Measurements from ENCODE around the gene GLIPR1.
"Not testable (repeated sequence)": the region's sequence is repeated elsewhere in the genome, so short reads cannot be mapped to it uniquely, and the experiment has no call there.

The GLIPR1 gene

GRCh38 chr12:75480469-75480949 lies at the start of gene GLIPR1:
Gene GLIPR1 (plus strand): TSS chr12:75480755. CDS start chr12:75480881, 126 bp downstream.
- Histone ChIP-seq H3K4me1 (ENCODE audit: control insufficient read depth, insufficient read depth, low read length) (peaks cover 31% of the 10 kb centered on the region), H3K4me3 (ENCODE audit: low read depth, low read length) (peak within 1 kb of the TSS; percentile 36; the same call in 1 of the 2 replicates), H3K9ac (ENCODE audit: low read length) (peak within 1 kb of the TSS; percentile 61)

GRCh38 chr12:75432924-75433323 lies 47.6 kb upstream of the GLIPR1 start:
- Histone ChIP-seq H3K36me3 (ENCODE audit: control insufficient read depth, insufficient read depth, low read length) (no peaks in the 10 kb centered on the region), H3K27me3 (ENCODE audit: control insufficient read depth, insufficient read depth, low read length) (no peaks in the 10 kb centered on the region), H3K27ac (ENCODE audit: low read depth, low read length) (no peak overlapping the region), H3K9me3 (ENCODE audit: control insufficient read depth, insufficient read depth, low read depth, low read length) (peaks cover 43% of the 10 kb centered on the region), H3K9ac (ENCODE audit: low read length) (no peak overlapping the region), H3K4me3 (ENCODE audit: low read depth, low read length) (no peak overlapping the region), H3K4me1 (ENCODE audit: control insufficient read depth, insufficient read depth, low read length) (no peaks in the 10 kb centered on the region)

More at GRCh38 chr12:75480469-75480949, at the start of gene GLIPR1:
- H3K36me3 ChIP-seq (ENCODE audit: control insufficient read depth, insufficient read depth, low read length) = no peaks in the 10 kb centered on the region
- H3K27me3 ChIP-seq (ENCODE audit: control insufficient read depth, insufficient read depth, low read length) = no peaks in the 10 kb centered on the region
- H3K27ac ChIP-seq (ENCODE audit: low read depth, low read length) = peak within 1 kb of the TSS; percentile 51; the same call in 1 of the 2 replicates
- H3K9me3 ChIP-seq (ENCODE audit: control insufficient read depth, insufficient read depth, low read depth, low read length) = no peaks in the 10 kb centered on the region

DNA sequence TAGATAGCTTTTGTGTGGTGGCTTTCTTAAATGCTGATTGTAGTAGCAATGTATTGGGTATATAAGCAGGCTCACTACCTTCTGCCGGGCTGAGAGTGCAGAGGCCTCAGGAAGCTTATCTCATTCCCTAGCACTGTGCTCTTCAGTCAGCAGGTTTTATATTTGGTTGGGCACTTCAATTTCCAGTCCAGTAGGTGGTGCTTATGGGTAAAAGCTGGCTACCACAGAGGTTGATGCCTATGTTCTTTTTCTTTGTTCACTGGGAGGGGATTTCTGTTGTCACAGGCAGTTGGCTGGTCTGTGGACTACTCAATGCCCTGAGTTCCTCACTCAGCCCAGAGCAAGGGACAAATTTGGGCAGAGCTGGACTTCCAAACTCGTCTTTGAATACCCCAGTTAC lies 43.0 kb upstream of the GLIPR1 start:
- Histone ChIP-seq H3K27me3 (ENCODE audit: control insufficient read depth, insufficient read depth, low read length) (no peaks in the 10 kb centered on the region), H3K36me3 (ENCODE audit: control insufficient read depth, insufficient read depth, low read length) (no peaks in the 10 kb centered on the region), H3K4me1 (ENCODE audit: control insufficient read depth, insufficient read depth, low read length) (no peaks in the 10 kb centered on the region), H3K27ac (ENCODE audit: low read depth, low read length) (no peak overlapping the region), H3K4me3 (ENCODE audit: low read depth, low read length) (no peak overlapping the region), H3K9ac (ENCODE audit: low read length) (no peak overlapping the region), H3K9me3 (ENCODE audit: control insufficient read depth, insufficient read depth, low read depth, low read length) (peaks cover 48% of the 10 kb centered on the region)

DNA sequence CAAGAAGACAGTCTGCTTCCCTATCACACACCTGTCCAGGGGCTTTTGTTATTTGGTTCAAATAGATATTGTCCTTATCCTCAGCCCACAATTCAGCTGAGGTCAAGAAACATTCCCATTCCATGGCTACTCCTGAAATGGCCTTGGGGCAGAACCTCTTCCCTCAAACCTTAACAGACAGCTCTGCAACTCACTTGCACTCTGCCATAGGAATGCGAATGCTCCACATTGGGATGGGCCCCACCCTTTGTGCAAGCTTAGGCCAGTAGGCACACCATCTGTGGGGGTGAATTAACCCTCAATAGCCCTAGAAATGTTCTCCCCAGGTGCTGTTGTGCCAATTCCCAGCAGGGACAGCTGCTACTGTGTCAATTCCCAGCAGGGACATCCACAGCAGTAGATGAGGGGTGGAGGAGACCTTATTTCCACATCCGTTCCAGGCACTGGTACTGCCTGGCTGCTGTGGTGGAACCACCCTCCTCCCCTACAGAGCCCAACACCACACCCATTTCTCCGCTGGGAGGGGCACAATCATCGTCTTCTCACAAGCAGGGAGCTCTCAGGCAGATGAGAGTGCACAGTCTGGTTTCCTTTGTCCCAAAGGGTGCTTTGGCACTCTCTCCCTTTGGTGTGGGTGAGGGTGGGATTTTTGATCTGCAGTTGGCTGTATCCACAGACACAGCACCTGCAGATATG lies 42.3 kb upstream of the GLIPR1 start:
- H3K4me1 ChIP-seq (ENCODE audit: control insufficient read depth, insufficient read depth, low read length) = no peaks in the 10 kb centered on the region
- H3K4me3 ChIP-seq (ENCODE audit: low read depth, low read length) = no peak overlapping the region
- H3K9ac ChIP-seq (ENCODE audit: low read length) = no peak overlapping the region
- peaks cover 44% of the 10 kb centered on the region for H3K9me3 ChIP-seq (ENCODE audit: control insufficient read depth, insufficient read depth, low read depth, low read length)
- H3K27ac ChIP-seq (ENCODE audit: low read depth, low read length) = no peak overlapping the region
- no peaks in the 10 kb centered on the region for H3K36me3 ChIP-seq (ENCODE audit: control insufficient read depth, insufficient read depth, low read length)
- no peaks in the 10 kb centered on the region for H3K27me3 ChIP-seq (ENCODE audit: control insufficient read depth, insufficient read depth, low read length)

DNA sequence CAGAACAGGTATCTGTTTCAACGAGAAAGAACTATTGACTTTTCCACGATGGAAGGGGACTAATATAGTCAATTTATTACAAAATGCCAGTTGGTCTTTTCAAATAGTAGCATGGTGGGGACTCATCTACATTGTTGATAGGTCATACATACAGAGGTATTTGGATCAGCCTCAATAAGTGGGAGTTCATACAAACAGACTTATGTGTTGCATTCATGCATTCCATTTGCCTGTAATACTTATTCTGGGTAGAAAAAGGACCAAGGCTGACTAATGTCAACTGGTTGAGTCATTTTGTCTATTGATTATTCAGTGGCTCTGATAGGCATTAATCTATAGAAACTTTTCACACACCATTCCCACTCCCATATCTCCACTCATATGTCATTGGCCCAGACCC lies 41.5 kb upstream of the GLIPR1 start:
- Histone ChIP-seq H3K27ac (ENCODE audit: low read depth, low read length) (no peak overlapping the region), H3K36me3 (ENCODE audit: control insufficient read depth, insufficient read depth, low read length) (no peaks in the 10 kb centered on the region), H3K4me3 (ENCODE audit: low read depth, low read length) (no peak overlapping the region), H3K9ac (ENCODE audit: low read length) (no peak overlapping the region), H3K27me3 (ENCODE audit: control insufficient read depth, insufficient read depth, low read length) (no peaks in the 10 kb centered on the region), H3K4me1 (ENCODE audit: control insufficient read depth, insufficient read depth, low read length) (no peaks in the 10 kb centered on the region), H3K9me3 (ENCODE audit: control insufficient read depth, insufficient read depth, low read depth, low read length) (peaks cover 38% of the 10 kb centered on the region)

GRCh38 chr12:75439930-75440329 lies 40.6 kb upstream of the GLIPR1 start:
- H3K9ac ChIP-seq (ENCODE audit: low read length) = no peak overlapping the region
- H3K4me1 ChIP-seq (ENCODE audit: control insufficient read depth, insufficient read depth, low read length) = no peaks in the 10 kb centered on the region
- H3K36me3 ChIP-seq (ENCODE audit: control insufficient read depth, insufficient read depth, low read length) = no peaks in the 10 kb centered on the region

DNA sequence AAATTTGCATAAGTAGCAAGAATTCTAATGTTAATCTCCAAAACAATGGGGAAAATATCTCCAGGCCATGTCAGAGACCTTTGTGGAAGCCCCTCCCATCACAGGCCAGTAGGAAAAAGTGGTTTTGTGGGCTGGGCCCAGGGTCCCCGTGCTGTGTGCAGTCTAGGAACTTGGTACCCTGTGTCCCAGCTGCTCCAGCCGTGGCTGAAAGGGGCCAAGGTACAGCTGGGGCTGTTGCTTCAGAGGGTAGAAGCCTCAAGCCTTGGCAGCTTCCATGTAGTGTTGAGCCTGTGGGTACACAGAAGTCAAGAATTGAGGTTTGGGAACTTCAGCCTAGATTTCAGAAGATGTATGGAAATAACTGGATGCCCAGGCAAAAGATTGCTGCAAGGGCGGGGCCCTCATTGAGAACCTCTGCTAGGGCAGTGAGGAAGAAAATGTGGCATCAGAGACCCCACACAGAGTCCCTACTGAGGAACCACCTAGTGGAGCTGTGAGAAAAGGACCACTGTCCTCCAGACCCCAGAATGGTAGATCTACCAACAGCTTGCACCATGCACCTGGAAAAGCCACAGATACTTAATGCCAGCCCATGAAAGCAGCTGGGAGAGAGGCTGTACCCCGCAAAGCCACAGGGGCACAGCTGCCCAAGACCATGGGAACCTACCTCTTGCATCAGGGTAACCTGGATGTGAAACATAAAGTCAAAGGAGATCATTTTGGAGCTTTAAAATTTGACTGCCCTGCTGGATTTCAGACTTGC lies 38.7 kb upstream of the GLIPR1 start:
- H3K4me3 ChIP-seq (ENCODE audit: low read depth, low read length); H3K36me3 ChIP-seq (ENCODE audit: control insufficient read depth, insufficient read depth, low read length); H3K4me1 ChIP-seq (ENCODE audit: control insufficient read depth, insufficient read depth, low read length); H3K27me3 ChIP-seq (ENCODE audit: control insufficient read depth, insufficient read depth, low read length); H3K9ac ChIP-seq (ENCODE audit: low read length); H3K27ac ChIP-seq (ENCODE audit: low read depth, low read length): not testable (repeated sequence)
- H3K9me3 ChIP-seq (ENCODE audit: control insufficient read depth, insufficient read depth, low read depth, low read length) = peaks cover 27% of the 10 kb centered on the region

More at GRCh38 chr12:75439930-75440329, 40.6 kb upstream of the GLIPR1 start:
- peaks cover 33% of the 10 kb centered on the region for H3K9me3 ChIP-seq (ENCODE audit: control insufficient read depth, insufficient read depth, low read depth, low read length)
- no peak overlapping the region for H3K4me3 ChIP-seq (ENCODE audit: low read depth, low read length)
- no peak overlapping the region for H3K27ac ChIP-seq (ENCODE audit: low read depth, low read length)
- H3K27me3 ChIP-seq (ENCODE audit: control insufficient read depth, insufficient read depth, low read length) = no peaks in the 10 kb centered on the region

GRCh38 chr12:75442454-75442853 lies 38.1 kb upstream of the GLIPR1 start:
- not testable (repeated sequence) for H3K4me1 ChIP-seq (ENCODE audit: control insufficient read depth, insufficient read depth, low read length); H3K27me3 ChIP-seq (ENCODE audit: control insufficient read depth, insufficient read depth, low read length); H3K36me3 ChIP-seq (ENCODE audit: control insufficient read depth, insufficient read depth, low read length); H3K27ac ChIP-seq (ENCODE audit: low read depth, low read length); H3K9ac ChIP-seq (ENCODE audit: low read length); H3K4me3 ChIP-seq (ENCODE audit: low read depth, low read length)
- peaks cover 27% of the 10 kb centered on the region for H3K9me3 ChIP-seq (ENCODE audit: control insufficient read depth, insufficient read depth, low read depth, low read length)

DNA sequence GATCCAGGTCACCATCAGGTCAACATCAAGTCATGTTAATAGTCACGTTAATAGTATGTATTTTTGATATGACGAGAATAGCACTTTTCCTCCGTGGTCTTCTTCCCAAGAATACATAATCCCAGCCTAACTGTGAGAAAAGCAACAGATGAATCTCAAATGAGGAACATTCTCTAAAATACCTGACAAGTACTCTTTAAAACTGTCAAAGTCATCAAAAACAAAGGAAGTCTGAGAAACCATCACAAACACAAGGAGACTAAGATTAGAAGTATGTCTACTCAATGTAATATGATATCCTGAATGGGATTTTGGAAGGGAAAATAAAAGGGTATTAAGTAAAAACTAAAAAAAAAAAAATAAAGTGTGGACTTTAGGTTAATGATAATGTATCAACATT lies 36.8 kb upstream of the GLIPR1 start:
- no peaks in the 10 kb centered on the region for H3K27me3 ChIP-seq (ENCODE audit: control insufficient read depth, insufficient read depth, low read length)
- no peak overlapping the region for H3K27ac ChIP-seq (ENCODE audit: low read depth, low read length)
- H3K9me3 ChIP-seq (ENCODE audit: control insufficient read depth, insufficient read depth, low read depth, low read length) = peaks cover 24% of the 10 kb centered on the region
- no peak overlapping the region for H3K4me3 ChIP-seq (ENCODE audit: low read depth, low read length)
- H3K9ac ChIP-seq (ENCODE audit: low read length) = no peak overlapping the region
- H3K36me3 ChIP-seq (ENCODE audit: control insufficient read depth, insufficient read depth, low read length) = no peaks in the 10 kb centered on the region
- no peaks in the 10 kb centered on the region for H3K4me1 ChIP-seq (ENCODE audit: control insufficient read depth, insufficient read depth, low read length)

- Histone ChIP-seq H3K36me3 (ENCODE audit: control insufficient read depth, insufficient read depth, low read length) (no peaks in the 10 kb centered on the region), H3K27ac (ENCODE audit: low read depth, low read length) (no peak overlapping the region), H3K9me3 (ENCODE audit: control insufficient read depth, insufficient read depth, low read depth, low read length) (peaks cover 20% of the 10 kb centered on the region), H3K27me3 (ENCODE audit: control insufficient read depth, insufficient read depth, low read length) (no peaks in the 10 kb centered on the region), H3K4me3 (ENCODE audit: low read depth, low read length) (no peak overlapping the region), H3K4me1 (ENCODE audit: control insufficient read depth, insufficient read depth, low read length) (no peaks in the 10 kb centered on the region), H3K9ac (ENCODE audit: low read length) (no peak overlapping the region)
Measured at GRCh38 chr12:75444429-75445136, 36.0 kb upstream of the GLIPR1 start.

- H3K27me3 ChIP-seq (ENCODE audit: control insufficient read depth, insufficient read depth, low read length); H3K4me3 ChIP-seq (ENCODE audit: low read depth, low read length); H3K9ac ChIP-seq (ENCODE audit: low read length); H3K27ac ChIP-seq (ENCODE audit: low read depth, low read length); H3K36me3 ChIP-seq (ENCODE audit: control insufficient read depth, insufficient read depth, low read length); H3K4me1 ChIP-seq (ENCODE audit: control insufficient read depth, insufficient read depth, low read length): not testable (repeated sequence)
- H3K9me3 ChIP-seq (ENCODE audit: control insufficient read depth, insufficient read depth, low read depth, low read length) = peaks cover 19% of the 10 kb centered on the region
Measured at GRCh38 chr12:75445137-75445507, 35.4 kb upstream of the GLIPR1 start.

Measured in HUES6 (cell line).